OCI-LY1 (cell line): ENCODE results near the gene GPR155.

Experiments
- H2AFZ ChIP-seq: fragments of 200-600 bp; sonication (generic), shearing (Covaris generic); 2 replicates; pipeline ENCODE4 v1.6.0; 2014; ENCODE audit warnings: antibody characterized with exemption, mild to moderate bottlenecking, low read length
- H3F3A ChIP-seq: fragments of 200-600 bp; sonication (generic), shearing (Covaris generic); 2 replicates; pipeline ENCODE4 v1.6.0; 2014; ENCODE audit warnings: mild to moderate bottlenecking, antibody characterized with exemption, low read length, moderate library complexity; ENCODE audit not compliant: insufficient read depth
- H3K27ac ChIP-seq: fragments of 200-600 bp; sonication (generic); 2 replicates; pipeline ENCODE4 v1.5.1; 2014; ENCODE audit warnings: low read length, mixed run types, mild to moderate bottlenecking, low read depth; ENCODE audit not compliant: poor library complexity, severe bottlenecking
- H3K27me3 ChIP-seq: fragments of 200-600 bp; sonication (generic); 2 replicates; pipeline ENCODE4 v1.6.0; 2014; ENCODE audit warnings: antibody characterized with exemption, mild to moderate bottlenecking, low read length, moderate library complexity; ENCODE audit not compliant: insufficient read depth
- H3K36me3 ChIP-seq: fragments of 200-600 bp; sonication (generic); 2 replicates; pipeline ENCODE4 v1.6.1; 2014; ENCODE audit warnings: mild to moderate bottlenecking, antibody characterized with exemption, low read length, moderate library complexity, mixed read lengths; ENCODE audit not compliant: insufficient read depth
- H3K4me1 ChIP-seq: fragments of 200-600 bp; sonication (generic); 2 replicates; pipeline ENCODE4 v1.5.1; 2014; ENCODE audit warnings: mild to moderate bottlenecking, low read length, moderate library complexity; ENCODE audit not compliant: insufficient read depth, severe bottlenecking
- H3K4me2 ChIP-seq: fragments of 200-600 bp; sonication (generic), shearing (Covaris generic); 2 replicates; pipeline ENCODE4 v1.6.1; 2014; ENCODE audit warnings: low read length
- H3K4me3 ChIP-seq: fragments of 200-600 bp; sonication (generic); 2 replicates; pipeline ENCODE4 v1.5.1; 2014; ENCODE audit warnings: low read length, low read depth, mild to moderate bottlenecking, mixed read lengths; ENCODE audit not compliant: poor library complexity, severe bottlenecking
- H3K79me2 ChIP-seq: fragments of 200-600 bp; shearing (Covaris generic); 2 replicates; pipeline ENCODE4 v1.6.1; 2016; ENCODE audit warnings: mixed run types, low read length, mixed read lengths; ENCODE audit not compliant: insufficient read depth
- H3K9ac ChIP-seq: fragments of 200-600 bp; sonication (generic), shearing (Covaris generic); 2 replicates; pipeline ENCODE4 v1.6.1; 2014; ENCODE audit warnings: mild to moderate bottlenecking, low read length, mixed read lengths
- H3K9me2 ChIP-seq: fragments of 200-600 bp; sonication (generic), shearing (Covaris generic); 2 replicates; pipeline ENCODE4 v1.6.1; 2014; ENCODE audit warnings: low read depth, mild to moderate bottlenecking, low read length, mixed read lengths
- H3K9me3 ChIP-seq: fragments of 200-600 bp; shearing (Covaris generic); 2 replicates; pipeline ENCODE4 v1.6.1; 2014; ENCODE audit warnings: low read length, mixed read lengths
- H4K20me1 ChIP-seq: fragments of 200-600 bp; sonication (generic), shearing (Covaris generic); 2 replicates; pipeline ENCODE4 v1.6.0; 2016; ENCODE audit warnings: mild to moderate bottlenecking, low read length; ENCODE audit not compliant: insufficient read depth
- EZH2 ChIP-seq: fragments of 200-600 bp; sonication (generic), shearing (Covaris generic); IDR thresholded peaks from 2 replicates; pipeline ENCODE4 v1.8.0; 2017; ENCODE audit warnings: borderline replicate concordance, mixed run types, mild to moderate bottlenecking, antibody characterized with exemption, low read length, moderate library complexity, mixed read lengths
- TF ChIP-seq, protein P1 (sequence below): fragments of 200-600 bp; sonication (generic), shearing (Covaris generic); IDR thresholded peaks from 2 replicates; pipeline ENCODE4 v1.5.1; 2017; ENCODE audit warnings: mild to moderate bottlenecking, antibody characterized with exemption, low read length, moderate library complexity, mixed read lengths

GPR155 gene

DNA sequence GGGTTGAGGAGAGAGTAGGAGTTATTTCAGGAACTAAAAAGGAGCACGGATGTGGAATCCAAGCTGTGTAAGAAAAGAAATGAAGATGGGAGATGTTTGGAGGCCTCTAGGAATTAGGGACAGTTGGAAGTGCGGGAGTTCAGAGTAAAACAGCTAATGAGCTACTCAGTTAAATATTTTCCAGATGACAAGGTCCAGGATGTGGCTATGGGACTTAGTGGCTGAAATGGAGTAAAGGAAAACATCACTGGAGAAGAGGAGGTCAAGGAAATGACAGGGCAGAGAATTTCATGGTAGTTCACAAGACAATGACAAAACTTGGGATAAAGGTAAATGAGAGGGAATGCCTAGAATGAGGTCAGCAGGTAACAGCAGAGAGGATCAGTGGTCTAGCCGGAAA is 13.0 kb downstream of the GPR155 start:
- Histone ChIP-seq H3K4me3 (no peak overlapping the region), H3K4me1 (peaks cover 9% of the 10 kb centered on the region), H3K36me3 (0 out of 2 replicates have a peak, but pooled peaks cover 5% of the 10 kb centered on the region), H3K9me3 (no peaks in the 10 kb centered on the region), H3K27me3 (no peaks in the 10 kb centered on the region), H3F3A (no peaks in the 10 kb centered on the region), H3K79me2 (no peaks in the 10 kb centered on the region), H2AFZ (no peak overlapping the region), H3K4me2 (no peak overlapping the region), H3K27ac (no peak overlapping the region), H3K9ac (no peak overlapping the region), H4K20me1 (no peaks in the 10 kb centered on the region), H3K9me2 (no peaks in the 10 kb centered on the region)
- no peak for TF ChIP-seq EZH2
- TF ChIP-seq, protein P1, sequence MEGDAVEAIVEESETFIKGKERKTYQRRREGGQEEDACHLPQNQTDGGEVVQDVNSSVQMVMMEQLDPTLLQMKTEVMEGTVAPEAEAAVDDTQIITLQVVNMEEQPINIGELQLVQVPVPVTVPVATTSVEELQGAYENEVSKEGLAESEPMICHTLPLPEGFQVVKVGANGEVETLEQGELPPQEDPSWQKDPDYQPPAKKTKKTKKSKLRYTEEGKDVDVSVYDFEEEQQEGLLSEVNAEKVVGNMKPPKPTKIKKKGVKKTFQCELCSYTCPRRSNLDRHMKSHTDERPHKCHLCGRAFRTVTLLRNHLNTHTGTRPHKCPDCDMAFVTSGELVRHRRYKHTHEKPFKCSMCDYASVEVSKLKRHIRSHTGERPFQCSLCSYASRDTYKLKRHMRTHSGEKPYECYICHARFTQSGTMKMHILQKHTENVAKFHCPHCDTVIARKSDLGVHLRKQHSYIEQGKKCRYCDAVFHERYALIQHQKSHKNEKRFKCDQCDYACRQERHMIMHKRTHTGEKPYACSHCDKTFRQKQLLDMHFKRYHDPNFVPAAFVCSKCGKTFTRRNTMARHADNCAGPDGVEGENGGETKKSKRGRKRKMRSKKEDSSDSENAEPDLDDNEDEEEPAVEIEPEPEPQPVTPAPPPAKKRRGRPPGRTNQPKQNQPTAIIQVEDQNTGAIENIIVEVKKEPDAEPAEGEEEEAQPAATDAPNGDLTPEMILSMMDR = no peak

DNA sequence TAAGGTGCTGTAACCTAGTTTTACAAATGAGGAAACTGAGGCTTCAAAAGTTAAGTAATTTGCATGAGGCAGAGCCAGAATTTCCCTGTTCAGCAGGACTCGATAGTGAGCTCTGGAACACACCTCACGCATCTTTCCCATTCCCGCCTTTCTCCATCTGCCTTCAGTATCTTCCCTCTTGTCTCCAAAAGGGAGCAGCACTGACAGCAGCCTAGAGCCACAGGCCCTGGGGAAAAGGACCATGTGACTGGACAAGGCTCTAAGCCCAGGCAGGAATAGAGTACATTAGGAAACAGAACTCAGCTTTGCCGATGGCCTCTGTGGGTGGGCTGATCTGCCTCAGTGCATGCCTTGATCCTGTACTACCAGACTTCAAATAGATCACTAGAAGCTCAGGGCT is 21.5 kb downstream of the GPR155 start:
- Histone ChIP-seq H4K20me1 (no peaks in the 10 kb centered on the region), H3K4me2 (no peak overlapping the region), H3K9me3 (no peaks in the 10 kb centered on the region), H2AFZ (no peak overlapping the region), H3K4me1 (no peaks in the 10 kb centered on the region), H3K9me2 (no peaks in the 10 kb centered on the region), H3K79me2 (no peaks in the 10 kb centered on the region), H3F3A (no peaks in the 10 kb centered on the region), H3K27me3 (no peaks in the 10 kb centered on the region), H3K4me3 (no peak overlapping the region), H3K9ac (no peak overlapping the region), H3K36me3 (no peaks in the 10 kb centered on the region), H3K27ac (no peak overlapping the region)
- no peak for TF ChIP-seq EZH2
- TF ChIP-seq, protein P1 = no peak

DNA sequence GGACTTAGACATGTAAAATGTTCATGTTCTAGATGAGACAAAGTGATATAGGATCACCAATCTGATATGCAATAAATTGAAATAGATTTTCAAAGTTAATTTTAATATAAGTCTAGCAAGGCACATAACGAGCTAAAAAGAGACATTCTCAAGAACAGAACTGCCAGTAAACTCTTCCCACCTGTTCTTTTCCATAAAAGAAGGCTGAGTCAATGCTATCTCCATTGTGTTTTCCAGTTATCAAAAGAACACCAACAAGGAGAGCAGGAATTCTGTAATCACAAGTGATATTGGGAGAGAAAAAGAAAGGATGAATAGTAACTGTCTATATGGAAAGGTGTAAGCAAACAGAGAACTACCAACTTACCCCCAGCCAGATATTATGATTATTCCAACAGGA is 25.6 kb downstream of the GPR155 start:
- Histone ChIP-seq H3K79me2 (no peaks in the 10 kb centered on the region), H3K4me2 (no peak overlapping the region), H2AFZ (no peak overlapping the region), H3K27me3 (no peaks in the 10 kb centered on the region), H3K9ac (no peak overlapping the region), H3K9me3 (no peaks in the 10 kb centered on the region), H3F3A (no peaks in the 10 kb centered on the region), H3K36me3 (no peaks in the 10 kb centered on the region), H3K27ac (no peak overlapping the region), H4K20me1 (no peaks in the 10 kb centered on the region), H3K9me2 (no peaks in the 10 kb centered on the region), H3K4me3 (no peak overlapping the region), H3K4me1 (no peaks in the 10 kb centered on the region)
- no peak for TF ChIP-seq EZH2
- TF ChIP-seq, protein P1 = no peak
